OCI-LY7 (cell line): Measurements from ENCODE around the gene AXDND1. TPM values are rescaled to one million over a fixed set of nuclear protein-coding genes. Genes with fewer than 3 reads are reported as not detected.

Experiments used
- BruUV-seq: library from RNA; stranded (reverse); fragments of 400-500 nt; replicated peaks from 2 replicates; lab custom pipeline; 2021; lab: Mats Ljungman, UMichigan
- CTCF ChIA-PET: fragments of 300-600 bp; sonication (Branson Sonifier 250); formaldehyde crosslinking; loops from one replicate; lab custom pipeline; 2022; ENCODE audit warnings: antibody characterized with exemption; ENCODE audit not compliant: unreplicated experiment; lab: Charles Lee
- POLR2A ChIA-PET: fragments of 300-600 bp; sonication (Branson Sonifier 250); formaldehyde crosslinking; loops from one replicate; lab custom pipeline; 2022; ENCODE audit warnings: antibody characterized with exemption; lab: Charles Lee
- DNase-seq: peaks from one replicate; pipeline ENCODE4 v3.0.0-alpha.2; 2015; ENCODE audit warnings: low spot score
- H2AFZ ChIP-seq: fragments of 200-600 bp; sonication (generic), shearing (Covaris generic); 2 replicates; pipeline ENCODE4 v1.6.1; 2014; ENCODE audit warnings: mild to moderate bottlenecking, antibody characterized with exemption, low read length, moderate library complexity
- H3K27ac ChIP-seq: fragments of 200-600 bp; sonication (generic); 2 replicates; pipeline ENCODE4 v1.5.1; 2014; ENCODE audit warnings: mixed run types, low read depth, mild to moderate bottlenecking, moderate library complexity, low read length, inconsistent platforms; ENCODE audit not compliant: poor library complexity, severe bottlenecking
- H3K36me3 ChIP-seq: fragments of 200-600 bp; sonication (generic); 2 replicates; pipeline ENCODE4 v1.6.1; 2014; ENCODE audit warnings: mild to moderate bottlenecking, antibody characterized with exemption, low read length, moderate library complexity, mixed read lengths; ENCODE audit not compliant: insufficient read depth
- H3K4me1 ChIP-seq: fragments of 200-600 bp; sonication (generic); 2 replicates; pipeline ENCODE4 v1.5.1; 2014; ENCODE audit warnings: mild to moderate bottlenecking, low read length; ENCODE audit not compliant: insufficient read depth, poor library complexity, severe bottlenecking
- H3K4me2 ChIP-seq: fragments of 200-600 bp; sonication (generic); 2 replicates; pipeline ENCODE4 v1.6.1; 2014; ENCODE audit warnings: mild to moderate bottlenecking, low read length
- H3K4me3 ChIP-seq: fragments of 200-600 bp; sonication (generic); 2 replicates; pipeline ENCODE4 v1.5.1; 2014; ENCODE audit warnings: mild to moderate bottlenecking, low read depth, low read length; ENCODE audit not compliant: poor library complexity, severe bottlenecking
- H3K79me2 ChIP-seq: fragments of 200-600 bp; sonication (generic); 2 replicates; pipeline ENCODE4 v1.6.1; 2016; ENCODE audit warnings: low read depth, mild to moderate bottlenecking, low read length, moderate library complexity, mixed read lengths; ENCODE audit not compliant: insufficient read depth
- H3K9me2 ChIP-seq: fragments of 200-600 bp; sonication (generic); 2 replicates; pipeline ENCODE4 v1.6.1; 2016; ENCODE audit warnings: mild to moderate bottlenecking, low read length, mixed read lengths; ENCODE audit not compliant: insufficient read depth
- H3K9me3 ChIP-seq: fragments of 200-600 bp; sonication (generic); 2 replicates; pipeline ENCODE4 v1.6.1; 2014; ENCODE audit warnings: mild to moderate bottlenecking, mixed run types, low read length, mixed read lengths
- H4K20me1 ChIP-seq: fragments of 200-600 bp; sonication (generic); 2 replicates; pipeline ENCODE4 v1.6.1; 2014; ENCODE audit warnings: mild to moderate bottlenecking, antibody characterized with exemption, low read length, moderate library complexity, mixed read lengths; ENCODE audit not compliant: insufficient read depth
- CTCF ChIP-seq: fragments of 200-600 bp; sonication (generic); conservative IDR thresholded peaks from 2 replicates; pipeline ENCODE4 v1.5.1; 2014; ENCODE audit warnings: mild to moderate bottlenecking, antibody characterized with exemption, low read length, moderate library complexity, mixed read lengths
- EZH2phosphoT487 ChIP-seq: fragments of 200-600 bp; sonication (generic); IDR thresholded peaks from 2 replicates; pipeline ENCODE4 v1.6.1; 2018; ENCODE audit warnings: low read depth, borderline replicate concordance, mild to moderate bottlenecking, mixed run types, antibody characterized with exemption, low read length, moderate library complexity, mixed read lengths
- intact Hi-C: fragments of 100-400 bp; cut with micrococcal nuclease; formaldehyde crosslinking; loops from one replicate; pipeline ENCODE4 v1.10.0; 2022; ENCODE audit not compliant: unreplicated experiment
- total RNA-seq, 2 experiments: library from RNA; depleted of rRNA in 1 of 2; stranded (reverse); fragments of >200 nt in 1 of 2; shearing (Covaris generic) in 1 of 2; gene quantifications; 2 replicates each; pipeline ENCODE4 v1.2.3, GENCODE V29; 2014 to 2022

Gene AXDND1
- total RNA-seq, 2 experiments from 2014 or later, result 0.16 to 1.8 TPM

- DNase-seq, result no peak
- H3K79me2 ChIP-seq, result no peaks in the 10 kb centered on the region
- CTCF ChIA-PET, result no interaction called here
- H3K36me3 ChIP-seq, result no peaks in the 10 kb centered on the region
- TF ChIP-seq EZH2phosphoT487, result no peak
- TF ChIP-seq CTCF, result no peak
- H4K20me1 ChIP-seq, result no peaks in the 10 kb centered on the region
- H3K9me3 ChIP-seq, result peaks cover 43% of the 10 kb centered on the region
- H3K27ac ChIP-seq, result no peak overlapping the region
- BruUV-seq, result no TSS peak
- no peak overlapping the region for H3K4me3 ChIP-seq
- H3K9me2 ChIP-seq, result no peaks in the 10 kb centered on the region
- intact Hi-C loops, result no loop called here
- no peaks in the 10 kb centered on the region for H3K4me1 ChIP-seq
- H2AFZ ChIP-seq, result no peak overlapping the region
- POLR2A ChIA-PET, result no interaction called here
- no peak overlapping the region for H3K4me2 ChIP-seq
Measured at GRCh38 chr1:179474713-179475112, 108.9 kb downstream of the AXDND1 start.

GRCh38 chr1:179476484-179476883 is 110.7 kb downstream of the AXDND1 start:
- ChIA-PET POLR2A (interaction anchor here (0.6 kb wide), 1 partner anchor 144 kb away, joined by 3 read pairs; no protein-coding TSS in a partner anchor), CTCF (no interaction called here)
- H3K4me3 ChIP-seq, result no peak overlapping the region
- intact Hi-C loops, result no loop called here
- no peak overlapping the region for H3K4me2 ChIP-seq
- no peak overlapping the region for H3K27ac ChIP-seq
- no TSS peak for BruUV-seq
- DNase-seq, result peak; percentile 12
- H3K36me3 ChIP-seq, result no peaks in the 10 kb centered on the region
- no peaks in the 10 kb centered on the region for H4K20me1 ChIP-seq
- TF ChIP-seq EZH2phosphoT487 (no peak), CTCF (no peak)
- H2AFZ ChIP-seq, result no peak overlapping the region
- no peaks in the 10 kb centered on the region for H3K79me2 ChIP-seq
- H3K9me2 ChIP-seq, result no peaks in the 10 kb centered on the region
- no peaks in the 10 kb centered on the region for H3K4me1 ChIP-seq
- H3K9me3 ChIP-seq, result peaks cover 43% of the 10 kb centered on the region

GRCh38 chr1:179478370-179478769 is 112.6 kb downstream of the AXDND1 start:
- Histone ChIP-seq H3K27ac (no peak overlapping the region), H3K36me3 (no peaks in the 10 kb centered on the region), H3K9me2 (no peaks in the 10 kb centered on the region), H3K9me3 (peaks cover 43% of the 10 kb centered on the region), H2AFZ (no peak overlapping the region), H3K4me2 (no peak overlapping the region), H4K20me1 (no peaks in the 10 kb centered on the region), H3K79me2 (no peaks in the 10 kb centered on the region), H3K4me1 (no peaks in the 10 kb centered on the region), H3K4me3 (no peak overlapping the region)
- no peak for DNase-seq
- intact Hi-C loops, result no loop called here
- TF ChIP-seq CTCF (no peak), EZH2phosphoT487 (no peak)
- BruUV-seq, result no TSS peak
- POLR2A ChIA-PET, result no interaction called here
- CTCF ChIA-PET, result no interaction called here
